Upper lobe of left lung (tissue), 4 donors: ENCODE data around the gene BLCAP.

Source experiments
- POLR2AphosphoS5 ChIP-seq, 2 donors: sonication (generic); formaldehyde crosslinking; IDR thresholded peaks; one replicate each; pipeline ENCODE4 v1.5.1; 2017; ENCODE audit warnings: antibody characterized with exemption in 2 of 2
- TF ChIP-seq, protein P1 (sequence below), 6 experiments: fragments of 450-650 bp in 4 of 6; fragments of 200-600 bp in 2 of 6; sonication (generic) in 2 of 6; IDR thresholded peaks; one replicate each; pipeline ENCODE4 v1.5.1; 2016 to 2019; ENCODE audit warnings: antibody characterized with exemption in 6 of 6

DNA sequence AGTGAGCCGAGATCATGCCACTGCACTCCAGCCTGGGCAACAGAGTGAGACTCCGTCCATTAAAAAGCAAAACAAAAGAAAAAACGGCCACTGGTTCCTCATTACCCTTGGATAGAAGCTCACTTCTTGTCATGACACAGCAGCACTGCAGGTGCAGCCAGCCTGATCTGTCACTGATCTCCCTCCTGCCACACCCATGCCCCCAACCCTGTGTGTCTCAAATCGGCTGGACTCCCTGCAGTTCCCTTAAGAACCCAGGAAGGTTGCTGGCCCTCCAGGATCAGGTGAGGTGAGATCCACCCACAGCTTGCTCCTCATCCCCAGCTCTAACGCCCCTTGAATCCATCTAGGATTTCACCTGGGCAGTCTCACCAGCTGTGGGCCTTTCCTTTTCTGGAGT, 32.9 kb downstream of the BLCAP start:
- TF ChIP-seq, protein P1, sequence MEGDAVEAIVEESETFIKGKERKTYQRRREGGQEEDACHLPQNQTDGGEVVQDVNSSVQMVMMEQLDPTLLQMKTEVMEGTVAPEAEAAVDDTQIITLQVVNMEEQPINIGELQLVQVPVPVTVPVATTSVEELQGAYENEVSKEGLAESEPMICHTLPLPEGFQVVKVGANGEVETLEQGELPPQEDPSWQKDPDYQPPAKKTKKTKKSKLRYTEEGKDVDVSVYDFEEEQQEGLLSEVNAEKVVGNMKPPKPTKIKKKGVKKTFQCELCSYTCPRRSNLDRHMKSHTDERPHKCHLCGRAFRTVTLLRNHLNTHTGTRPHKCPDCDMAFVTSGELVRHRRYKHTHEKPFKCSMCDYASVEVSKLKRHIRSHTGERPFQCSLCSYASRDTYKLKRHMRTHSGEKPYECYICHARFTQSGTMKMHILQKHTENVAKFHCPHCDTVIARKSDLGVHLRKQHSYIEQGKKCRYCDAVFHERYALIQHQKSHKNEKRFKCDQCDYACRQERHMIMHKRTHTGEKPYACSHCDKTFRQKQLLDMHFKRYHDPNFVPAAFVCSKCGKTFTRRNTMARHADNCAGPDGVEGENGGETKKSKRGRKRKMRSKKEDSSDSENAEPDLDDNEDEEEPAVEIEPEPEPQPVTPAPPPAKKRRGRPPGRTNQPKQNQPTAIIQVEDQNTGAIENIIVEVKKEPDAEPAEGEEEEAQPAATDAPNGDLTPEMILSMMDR (IDR thresholded peaks at IDR 0.05), result no peak
- no peak for TF ChIP-seq POLR2AphosphoS5 (IDR thresholded peaks at IDR 0.05)
